ENCODE results near the gene PSAPL1.

The PSAPL1 gene

GRCh38 chr4:7466904-7467303, 32.2 kb upstream of the PSAPL1 start:
- no peak overlapping the region for H3K4me3 ChIP-seq (ENCODE audit: low read length)
- no peak for DNase-seq (ENCODE audit: low read depth)
- TF ChIP-seq CTCF (conservative IDR thresholded peaks at IDR 0.05; ENCODE audit: low read length): no peak

- no peak overlapping the region for H3K4me3 ChIP-seq (ENCODE audit: low read length)
- no peak for DNase-seq (ENCODE audit: low read depth)
- TF ChIP-seq CTCF (conservative IDR thresholded peaks at IDR 0.05; ENCODE audit: low read length): no peak
Measured at GRCh38 chr4:7466215-7466614, 31.5 kb upstream of the PSAPL1 start.

GRCh38 chr4:7465017-7465416, 30.3 kb upstream of the PSAPL1 start:
- DNase-seq (ENCODE audit: low read depth): no peak
- TF ChIP-seq CTCF (conservative IDR thresholded peaks at IDR 0.05; ENCODE audit: low read length): no peak
- no peak overlapping the region for H3K4me3 ChIP-seq (ENCODE audit: low read length)

GRCh38 chr4:7464259-7464655, 29.5 kb upstream of the PSAPL1 start:
- no peak for TF ChIP-seq CTCF (conservative IDR thresholded peaks at IDR 0.05; ENCODE audit: low read length)
- no peak overlapping the region for H3K4me3 ChIP-seq (ENCODE audit: low read length)
- no peak for DNase-seq (ENCODE audit: low read depth)

GRCh38 chr4:7463566-7464258, 29.0 kb upstream of the PSAPL1 start:
- no peak for DNase-seq (ENCODE audit: low read depth)
- TF ChIP-seq CTCF (conservative IDR thresholded peaks at IDR 0.05; ENCODE audit: low read length): no peak
- no peak overlapping the region for H3K4me3 ChIP-seq (ENCODE audit: low read length)

- no peak overlapping the region for H3K4me3 ChIP-seq (ENCODE audit: low read length)
- TF ChIP-seq CTCF (conservative IDR thresholded peaks at IDR 0.05; ENCODE audit: low read length): peak; percentile 39
- peak; percentile 27 for DNase-seq (ENCODE audit: low read depth)
Measured at GRCh38 chr4:7462509-7462971, 27.8 kb upstream of the PSAPL1 start.

- DNase-seq (ENCODE audit: low read depth): no peak
- no peak overlapping the region for H3K4me3 ChIP-seq (ENCODE audit: low read length)
- TF ChIP-seq CTCF (conservative IDR thresholded peaks at IDR 0.05; ENCODE audit: low read length): no peak
Measured at GRCh38 chr4:7461230-7461629, 26.5 kb upstream of the PSAPL1 start.

Data from AG10803 (cell line).